Natural killer cell (primary cell): Measurements from ENCODE around the gene PCYT2. TPM values are rescaled to one million over a fixed set of nuclear protein-coding genes. Genes with fewer than 3 reads are reported as not detected.
"Not testable (repeated sequence)": the region's sequence is repeated elsewhere in the genome, so short reads cannot be mapped to it uniquely, and the experiment has no call there.

Experiments
- ATAC-seq, 3 donors: fragments of 150-1000 bp in 2 of 3; fragments of 200-7000 bp in 1 of 3; cut with Tn5 transposase; 1 replicate in 1 of 3; 2 replicates in 2 of 3; pipeline ENCODE4 v1.10.0; 2021; ENCODE audit warnings: mild to moderate bottlenecking in 2 of 3, moderate library complexity in 2 of 3
- DNase-seq, 2 donors: peaks; one replicate each; pipeline versions ENCODE4 v3.0.0 to v3.0.0-alpha.2; 2013 to 2021; ENCODE audit warnings: mixed read lengths in 1 of 2
- H3K27ac ChIP-seq: one replicate; pipeline ENCODE4 v1.5.1; 2013; ENCODE audit warnings: mild to moderate bottlenecking, low read length
- H3K27me3 ChIP-seq: one replicate; pipeline ENCODE4 v1.6.1; 2013; ENCODE audit warnings: low read length; ENCODE audit not compliant: control insufficient read depth, insufficient read depth
- H3K36me3 ChIP-seq: one replicate; pipeline ENCODE4 v1.6.1; 2013; ENCODE audit warnings: low read length; ENCODE audit not compliant: control insufficient read depth, insufficient read depth
- H3K4me1 ChIP-seq: one replicate; pipeline ENCODE4 v1.6.1; 2013; ENCODE audit warnings: low read length; ENCODE audit not compliant: control insufficient read depth, insufficient read depth
- H3K4me3 ChIP-seq: one replicate; pipeline ENCODE4 v1.5.1; 2013; ENCODE audit warnings: low read length
- H3K9me3 ChIP-seq: one replicate; pipeline ENCODE4 v1.6.1; 2013; ENCODE audit warnings: low read length; ENCODE audit not compliant: control insufficient read depth, insufficient read depth
- H3K27ac Mint-ChIP-seq, 2 donors: one replicate each; pipeline ENCODE4 v1.8.0; 2022; ENCODE audit warnings: mild to moderate bottlenecking in 2 of 2, mixed read lengths in 2 of 2, moderate library complexity in 1 of 2
- H3K27me3 Mint-ChIP-seq, 2 donors: one replicate each; pipeline ENCODE4 v1.8.0; 2022; ENCODE audit warnings: low read depth in 2 of 2, mixed read lengths in 2 of 2
- H3K36me3 Mint-ChIP-seq: one replicate; pipeline ENCODE4 v1.8.0; 2022; ENCODE audit warnings: mixed read lengths
- H3K4me1 Mint-ChIP-seq, 2 donors: one replicate each; pipeline ENCODE4 v1.8.0; 2022; ENCODE audit warnings: mixed read lengths in 2 of 2
- H3K4me3 Mint-ChIP-seq: one replicate; pipeline ENCODE4 v1.8.0; 2022; ENCODE audit warnings: mild to moderate bottlenecking, moderate library complexity, mixed read lengths
- H3K9me3 Mint-ChIP-seq, 2 donors: one replicate each; pipeline ENCODE4 v1.8.0; 2022; ENCODE audit warnings: mixed read lengths in 2 of 2
- WGBS: methylation state at CpG from one replicate; pipeline ENCODE4 v1.1.7; 2013; ENCODE audit warnings: missing lambda C conversion rate; ENCODE audit not compliant: insufficient coverage; 5-methylcytosine and 5-hydroxymethylcytosine counted together
- intact Hi-C: fragments of 100-400 bp; cut with micrococcal nuclease; formaldehyde crosslinking; loops from one replicate; pipeline ENCODE4 v1.14.2; 2022
- total RNA-seq, 4 donors: library from RNA; stranded (reverse); fragments of 120-200 nt in 1 of 4; gene quantifications; one replicate each; pipeline versions ENCODE4 v1.2.3 to v1.2.4, GENCODE V29; 2013 to 2022
- TF ChIP-seq, protein P1 (sequence below): fragments of 200-600 bp; IDR thresholded peaks from one replicate; pipeline ENCODE4 v1.8.0; 2022; ENCODE audit warnings: antibody characterized with exemption

The PCYT2 gene
- total RNA-seq, 3 donors from 2014 or later (not counting 1 experiment from before 2014, with no cell fraction given): 30.6 to 34.4 (median 34.2) TPM

DNA sequence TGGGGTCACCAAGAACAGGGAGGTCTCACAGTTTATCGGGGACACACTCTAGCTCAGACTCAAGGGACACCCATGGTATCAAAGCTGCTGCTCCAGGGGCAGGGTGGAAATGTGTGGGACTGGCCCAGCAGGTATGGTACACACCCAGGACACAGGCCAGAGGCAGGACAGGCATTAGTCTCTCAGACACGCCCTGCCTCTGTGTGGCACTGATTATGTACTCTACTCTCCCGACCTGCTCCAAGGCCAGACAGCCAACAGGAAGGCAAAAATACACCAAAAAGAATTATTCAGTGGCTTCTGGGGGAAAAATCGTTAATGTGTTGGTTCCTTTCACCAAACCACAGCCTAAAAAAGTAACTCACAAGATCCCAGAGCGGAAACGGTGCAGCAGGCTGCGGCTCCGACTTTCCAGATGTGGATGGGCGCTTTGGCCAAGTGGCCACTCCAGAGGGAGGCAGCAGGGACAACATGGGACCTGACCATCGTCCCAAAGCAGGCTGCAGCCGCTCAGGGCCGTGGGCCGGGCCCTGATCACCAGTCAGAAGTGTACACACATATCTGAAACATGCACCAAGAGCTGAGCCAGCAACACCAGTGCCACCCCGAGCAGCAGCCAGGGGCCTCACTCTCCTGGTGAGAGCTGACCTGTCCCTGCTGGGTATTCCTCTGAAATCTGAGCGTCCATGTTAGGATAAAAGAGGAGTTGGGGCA, 7.8 kb upstream of the PCYT2 start:
- ATAC-seq (no peak), DNase-seq (no peak)
- Histone ChIP-seq H3K9me3 (no peaks in the 10 kb centered on the region), H3K4me1 (peaks cover 40% of the 10 kb centered on the region), H3K36me3 (peaks cover 25% of the 10 kb centered on the region), H3K27ac (no peak overlapping the region), H3K4me3 (no peak overlapping the region), H3K27me3 (no peaks in the 10 kb centered on the region)
- Mint-ChIP-seq H3K4me3 (peak overlapping the region; percentile 97), H3K4me1 (peaks cover 21 to 35% of the 10 kb centered on the region in 2 donors), H3K27ac (peak overlapping the region in 1 of 2 donors; percentile 80), H3K36me3 (no peaks in the 10 kb centered on the region), H3K27me3 (peaks cover 0 to 3% of the 10 kb centered on the region in 2 donors), H3K9me3 (no peaks in the 10 kb centered on the region)
- TF ChIP-seq, protein P1, sequence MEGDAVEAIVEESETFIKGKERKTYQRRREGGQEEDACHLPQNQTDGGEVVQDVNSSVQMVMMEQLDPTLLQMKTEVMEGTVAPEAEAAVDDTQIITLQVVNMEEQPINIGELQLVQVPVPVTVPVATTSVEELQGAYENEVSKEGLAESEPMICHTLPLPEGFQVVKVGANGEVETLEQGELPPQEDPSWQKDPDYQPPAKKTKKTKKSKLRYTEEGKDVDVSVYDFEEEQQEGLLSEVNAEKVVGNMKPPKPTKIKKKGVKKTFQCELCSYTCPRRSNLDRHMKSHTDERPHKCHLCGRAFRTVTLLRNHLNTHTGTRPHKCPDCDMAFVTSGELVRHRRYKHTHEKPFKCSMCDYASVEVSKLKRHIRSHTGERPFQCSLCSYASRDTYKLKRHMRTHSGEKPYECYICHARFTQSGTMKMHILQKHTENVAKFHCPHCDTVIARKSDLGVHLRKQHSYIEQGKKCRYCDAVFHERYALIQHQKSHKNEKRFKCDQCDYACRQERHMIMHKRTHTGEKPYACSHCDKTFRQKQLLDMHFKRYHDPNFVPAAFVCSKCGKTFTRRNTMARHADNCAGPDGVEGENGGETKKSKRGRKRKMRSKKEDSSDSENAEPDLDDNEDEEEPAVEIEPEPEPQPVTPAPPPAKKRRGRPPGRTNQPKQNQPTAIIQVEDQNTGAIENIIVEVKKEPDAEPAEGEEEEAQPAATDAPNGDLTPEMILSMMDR: no peak
- 66% methylated on average over 14 of the region's 15 CpGs for WGBS
- intact Hi-C loops: no loop called here

DNA sequence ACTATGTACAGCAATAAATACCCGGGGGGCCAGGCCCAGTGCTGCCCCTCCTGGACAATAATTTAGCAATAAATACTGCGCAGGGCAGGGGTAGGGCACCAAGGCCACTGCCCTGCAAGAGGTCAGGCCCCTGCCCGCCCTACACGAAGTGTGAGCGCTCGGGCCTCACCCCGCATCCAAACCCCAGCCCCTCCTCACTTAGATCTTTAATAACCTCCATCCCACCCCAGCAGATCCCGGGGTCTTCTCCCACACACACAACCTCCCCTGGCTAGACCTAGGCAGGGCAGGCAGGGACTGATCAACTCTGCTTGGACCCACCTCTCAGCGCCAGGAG, 7.1 kb upstream of the PCYT2 start:
- H3K9me3 Mint-ChIP-seq, H3K27me3 ChIP-seq, intact Hi-C loops, DNase-seq, H3K36me3 Mint-ChIP-seq, H3K9me3 ChIP-seq, H3K4me3 ChIP-seq, H3K27me3 Mint-ChIP-seq: not testable (repeated sequence)
- H3K4me1 ChIP-seq: peaks cover 33% of the 10 kb centered on the region
- peaks cover 32% of the 10 kb centered on the region for H3K36me3 ChIP-seq
- peak in 1 of 3 donors; percentile 26 for ATAC-seq
- H3K27ac ChIP-seq: peak overlapping the region; percentile 59
- peak overlapping the region; percentile 80 to 90 for H3K27ac Mint-ChIP-seq
- 44% methylated on average over 9 of the region's 9 CpGs for WGBS
- peak overlapping the region; percentile 97 for H3K4me3 Mint-ChIP-seq
- peaks cover 22 to 34% of the 10 kb centered on the region in 2 donors for H3K4me1 Mint-ChIP-seq

DNA sequence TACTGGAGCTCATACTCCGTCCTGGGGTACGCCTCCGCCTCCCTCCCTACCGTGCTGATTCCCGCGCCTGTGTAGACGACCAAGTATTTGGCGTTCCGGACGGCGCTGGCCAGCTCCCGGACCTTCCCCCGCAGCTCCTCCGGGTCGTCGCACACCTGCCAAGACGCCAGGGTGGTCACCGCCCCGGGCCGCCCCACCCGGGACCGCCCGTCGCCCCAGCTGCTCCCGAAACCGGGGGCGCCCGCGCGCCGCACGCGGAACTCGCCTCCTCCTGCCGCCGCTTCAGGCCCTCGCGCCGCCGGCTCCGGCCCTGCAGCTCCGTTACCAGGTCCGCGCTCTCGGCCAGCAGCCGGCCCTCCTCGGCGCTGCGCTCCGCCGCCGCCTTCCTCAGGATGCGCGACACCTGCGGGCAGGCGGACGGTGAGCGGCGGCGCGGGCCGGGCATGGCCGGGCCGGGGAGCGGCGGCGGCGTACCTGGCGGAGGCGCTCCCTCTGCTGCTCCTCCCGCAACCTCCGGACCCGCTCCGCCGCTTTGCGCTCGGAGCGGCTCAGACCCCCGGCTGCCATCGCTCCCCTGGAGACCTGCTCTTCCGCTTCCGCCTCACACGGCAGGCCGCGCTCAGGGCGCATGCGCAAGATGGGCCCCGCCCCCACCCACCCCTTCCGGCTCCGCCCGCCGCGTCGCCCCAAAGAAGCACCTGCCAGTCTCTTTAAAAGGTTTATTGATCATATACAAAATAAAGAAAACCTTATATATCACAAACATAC, 6.5 kb upstream of the PCYT2 start, which contains the start of gene SIRT7:
TSS of gene SIRT7 (minus strand) at position 612 of the 768 bp plus-strand sequence. CDS start at position 567, 45 bp downstream.
- Mint-ChIP-seq H3K36me3 (no peaks in the 10 kb centered on the region), H3K27me3 (no peaks in the 10 kb centered on the region), H3K27ac (peak within 1 kb of the TSS; percentile 80 to 90), H3K9me3 (no peaks in the 10 kb centered on the region), H3K4me1 (peaks cover 26 to 33% of the 10 kb centered on the region in 2 donors), H3K4me3 (peak within 1 kb of the TSS; percentile 97)
- TF ChIP-seq, protein P1: no peak
- intact Hi-C loops: no loop called here
- Histone ChIP-seq H3K36me3 (peaks cover 37% of the 10 kb centered on the region), H3K27ac (peak within 1 kb of the TSS; percentile 59), H3K4me3 (peak within 1 kb of the TSS; percentile 49), H3K4me1 (peaks cover 31% of the 10 kb centered on the region), H3K27me3 (no peaks in the 10 kb centered on the region), H3K9me3 (no peaks in the 10 kb centered on the region)
- under 1% methylated on average over 91 of the region's 94 CpGs for WGBS
- DNase-seq: peak; percentile 74 to 94
- peak; percentile 89 to 92 (median 90) for ATAC-seq
